Cardiac muscle cell (in vitro differentiated cells and primary cell): ENCODE measurements around the gene CCT8. TPM values are rescaled to one million over a fixed set of nuclear protein-coding genes. Genes with fewer than 3 reads are reported as not detected.
A peak's percentile ranks its signal among the peaks of the same experiment; 100 is the strongest.
"Not testable (repeated sequence)": the region's sequence is repeated elsewhere in the genome, so short reads cannot be mapped to it uniquely, and the experiment has no call there.

Experiments
- DNase-seq, 2 donors: peaks; one replicate each; pipeline versions ENCODE4 v3.0.0 to v3.0.0-alpha.2; 2010 to 2017; ENCODE audit warnings: low read depth in 1 of 2, low spot score in 1 of 2
- H3K27ac ChIP-seq: fragments of 200-600 bp; sonication (generic); 2 replicates; pipeline ENCODE4 v1.5.1; 2016
- H3K27me3 ChIP-seq: fragments of 200-600 bp; sonication (generic); 2 replicates; pipeline ENCODE4 v1.6.0; 2016; ENCODE audit warnings: control low read depth
- H3K36me3 ChIP-seq: fragments of 200-600 bp; sonication (generic); 2 replicates; pipeline ENCODE4 v1.5.1; 2016; ENCODE audit warnings: control low read depth
- H3K4me1 ChIP-seq: fragments of 200-600 bp; sonication (generic); 2 replicates; pipeline ENCODE4 v1.8.1; 2017; ENCODE audit warnings: low read depth, mild to moderate bottlenecking, mixed run types
- H3K4me3 ChIP-seq: fragments of 200-600 bp; sonication (generic); 2 replicates; pipeline ENCODE4 v1.5.1; 2016; ENCODE audit warnings: mild to moderate bottlenecking
- H3K9me3 ChIP-seq: fragments of 200-600 bp; sonication (generic); 2 replicates; pipeline ENCODE4 v1.5.1; 2017; ENCODE audit warnings: low read depth, mild to moderate bottlenecking, control low read depth
- polyA plus RNA-seq: library from polyadenylated mRNA; unstranded; fragments of >200 nt; fragmentation: Nextera tagmentation; extraction: Ambion mirVana; gene quantifications from 2 replicates; pipeline ENCODE4 v1.2.1, GENCODE V29; 2016
- total RNA-seq: library from RNA; depleted of rRNA; stranded (reverse); fragments of >200 nt; gene quantifications from 2 replicates; pipeline ENCODE4 v1.2.3, GENCODE V29; 2016
- TF ChIP-seq, protein P1 (sequence below): IDR thresholded peaks from 2 replicates; pipeline ENCODE4 v1.5.1; 2012; ENCODE audit warnings: low read depth, mild to moderate bottlenecking, low read length

The CCT8 gene
- total and polyA plus RNA-seq, 2 experiments from 2014 or later, result 147 to 216 TPM

DNA sequence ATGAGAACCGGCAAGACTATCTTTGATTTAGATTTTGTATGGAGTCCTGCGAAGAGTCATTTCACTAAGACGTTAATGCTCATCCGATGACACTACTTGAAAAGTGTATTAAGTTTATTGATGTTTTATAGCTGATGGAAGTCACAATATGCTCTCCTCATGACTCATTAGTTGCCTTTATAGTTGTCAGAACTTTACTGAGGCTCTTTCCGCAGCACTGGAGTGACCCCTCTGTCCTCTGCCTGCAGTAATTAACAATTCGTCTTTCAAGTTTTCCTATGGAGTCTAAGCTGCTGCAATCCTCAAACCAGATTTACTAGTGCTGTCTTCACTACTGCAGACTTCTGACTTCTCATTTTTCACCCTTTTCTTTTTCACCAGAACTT, 48.1 kb downstream of the CCT8 start:
- peak; percentile 5 to 15 for DNase-seq
- TF ChIP-seq, protein P1, sequence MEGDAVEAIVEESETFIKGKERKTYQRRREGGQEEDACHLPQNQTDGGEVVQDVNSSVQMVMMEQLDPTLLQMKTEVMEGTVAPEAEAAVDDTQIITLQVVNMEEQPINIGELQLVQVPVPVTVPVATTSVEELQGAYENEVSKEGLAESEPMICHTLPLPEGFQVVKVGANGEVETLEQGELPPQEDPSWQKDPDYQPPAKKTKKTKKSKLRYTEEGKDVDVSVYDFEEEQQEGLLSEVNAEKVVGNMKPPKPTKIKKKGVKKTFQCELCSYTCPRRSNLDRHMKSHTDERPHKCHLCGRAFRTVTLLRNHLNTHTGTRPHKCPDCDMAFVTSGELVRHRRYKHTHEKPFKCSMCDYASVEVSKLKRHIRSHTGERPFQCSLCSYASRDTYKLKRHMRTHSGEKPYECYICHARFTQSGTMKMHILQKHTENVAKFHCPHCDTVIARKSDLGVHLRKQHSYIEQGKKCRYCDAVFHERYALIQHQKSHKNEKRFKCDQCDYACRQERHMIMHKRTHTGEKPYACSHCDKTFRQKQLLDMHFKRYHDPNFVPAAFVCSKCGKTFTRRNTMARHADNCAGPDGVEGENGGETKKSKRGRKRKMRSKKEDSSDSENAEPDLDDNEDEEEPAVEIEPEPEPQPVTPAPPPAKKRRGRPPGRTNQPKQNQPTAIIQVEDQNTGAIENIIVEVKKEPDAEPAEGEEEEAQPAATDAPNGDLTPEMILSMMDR, result no peak
- Histone ChIP-seq H3K4me3 (peak overlapping the region; percentile 81), H3K36me3 (peaks cover 3% of the 10 kb centered on the region), H3K27ac (peak overlapping the region; percentile 100), H3K27me3 (no peaks in the 10 kb centered on the region), H3K4me1 (no peaks in the 10 kb centered on the region), H3K9me3 (no peaks in the 10 kb centered on the region)

DNA sequence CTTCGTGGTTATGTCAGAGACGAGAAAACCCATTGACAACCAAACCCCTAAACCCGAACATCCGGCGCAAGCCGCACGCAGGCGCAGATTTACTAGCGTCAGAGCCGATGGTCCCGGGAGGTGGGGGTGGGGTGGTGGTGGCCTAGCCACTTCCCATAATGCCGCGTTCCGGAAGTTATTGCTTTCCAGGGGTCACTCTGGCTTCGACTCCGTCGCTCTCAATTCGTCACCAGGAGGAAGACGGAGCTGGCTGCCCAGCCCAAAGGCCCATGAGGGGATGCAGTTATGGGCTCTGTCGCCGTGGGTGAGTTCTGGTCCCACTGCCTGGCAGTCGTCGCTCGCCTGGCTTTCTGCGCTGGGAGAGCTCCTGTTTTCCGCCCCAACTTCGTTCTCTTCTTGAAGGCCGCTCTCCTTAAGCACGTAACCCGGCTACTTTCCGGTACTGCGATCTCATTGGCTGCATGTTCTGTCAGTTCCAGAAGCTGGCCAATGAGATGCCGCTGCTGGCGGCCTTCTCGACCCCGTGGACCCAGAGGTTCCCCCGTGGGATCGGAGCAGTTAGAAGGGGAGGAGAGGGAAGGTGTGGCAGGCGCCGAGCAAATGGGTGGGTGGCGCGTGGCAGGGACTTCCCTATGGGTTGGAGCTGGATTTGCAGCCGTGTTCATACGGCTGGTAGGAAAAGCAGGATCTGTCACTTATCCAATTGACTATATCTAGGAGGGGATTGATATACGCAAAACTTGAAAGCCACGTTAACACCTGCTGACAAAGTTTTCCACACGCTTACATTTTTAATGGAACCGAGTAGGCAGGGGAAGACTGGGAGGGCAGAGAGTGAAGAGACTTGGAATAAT, 48.7 kb downstream of the CCT8 start, which contains the start of gene USP16:
Gene USP16, plus strand, starts transcription at position 195 of the 854 bp plus-strand sequence. CDS start 3,246 bp downstream, outside the sequence.
- Histone ChIP-seq H3K27me3 (no peaks in the 10 kb centered on the region), H3K36me3 (no peaks in the 10 kb centered on the region), H3K4me3 (peak within 1 kb of the TSS; percentile 81), H3K27ac (peak within 1 kb of the TSS; percentile 100), H3K4me1 (no peaks in the 10 kb centered on the region), H3K9me3 (no peaks in the 10 kb centered on the region)
- peak; percentile 96 to 100 for DNase-seq
- TF ChIP-seq, protein P1, result no peak

DNA sequence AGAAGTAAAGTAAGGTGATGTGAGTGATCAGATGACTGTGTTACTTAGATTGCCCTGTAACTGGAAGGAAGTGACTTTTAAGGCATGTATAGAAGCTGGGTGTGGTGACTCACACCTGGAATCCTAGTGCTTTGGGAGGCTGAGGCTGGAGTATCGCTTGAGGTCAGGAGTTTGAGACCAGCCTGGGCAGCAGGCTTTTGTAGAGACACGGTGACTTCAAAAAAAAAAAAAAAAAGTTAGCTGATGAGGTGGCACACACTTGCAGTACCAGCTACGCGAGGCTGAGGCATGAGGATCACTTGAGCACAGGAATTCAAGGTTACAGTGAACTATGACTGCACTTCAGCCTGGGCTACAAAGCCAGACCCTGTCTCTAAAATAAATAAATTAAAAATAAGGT, 51.3 kb downstream of the CCT8 start:
- no peaks in the 10 kb centered on the region for H3K36me3 ChIP-seq
- no peak overlapping the region for H3K4me3 ChIP-seq
- no peak overlapping the region for H3K27ac ChIP-seq
- TF ChIP-seq, protein P1, result no peak
- H3K27me3 ChIP-seq, result no peaks in the 10 kb centered on the region
- no peaks in the 10 kb centered on the region for H3K4me1 ChIP-seq
- no peak for DNase-seq
- H3K9me3 ChIP-seq, result no peaks in the 10 kb centered on the region

DNA sequence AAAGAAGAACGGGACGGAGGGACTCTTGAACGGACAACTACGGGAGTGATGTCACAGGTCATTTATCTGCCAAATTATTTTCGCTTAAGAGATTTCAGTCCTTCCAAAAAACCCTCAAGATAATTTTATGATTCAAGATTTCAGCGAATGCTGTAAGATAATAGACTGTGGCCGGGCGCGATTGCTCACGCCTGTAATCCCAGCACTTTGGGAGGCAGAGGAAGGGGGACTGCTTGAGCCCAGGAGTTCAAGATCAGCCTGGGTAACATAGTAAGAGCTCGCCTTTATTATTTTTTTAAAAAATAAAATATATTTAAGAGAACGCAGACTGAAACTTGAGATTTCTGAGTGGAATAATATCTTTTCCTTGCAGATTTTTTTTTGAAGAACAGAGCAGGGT, 54.9 kb downstream of the CCT8 start:
- TF ChIP-seq, protein P1, result no peak
- peak overlapping the region; percentile 60 for H3K4me3 ChIP-seq
- no peaks in the 10 kb centered on the region for H3K36me3 ChIP-seq
- H3K27me3 ChIP-seq, result no peaks in the 10 kb centered on the region
- H3K4me1 ChIP-seq, result no peaks in the 10 kb centered on the region
- H3K9me3 ChIP-seq, result no peaks in the 10 kb centered on the region
- peak in 1 of 2 donors; percentile 49 for DNase-seq
- no peak overlapping the region for H3K27ac ChIP-seq

DNA sequence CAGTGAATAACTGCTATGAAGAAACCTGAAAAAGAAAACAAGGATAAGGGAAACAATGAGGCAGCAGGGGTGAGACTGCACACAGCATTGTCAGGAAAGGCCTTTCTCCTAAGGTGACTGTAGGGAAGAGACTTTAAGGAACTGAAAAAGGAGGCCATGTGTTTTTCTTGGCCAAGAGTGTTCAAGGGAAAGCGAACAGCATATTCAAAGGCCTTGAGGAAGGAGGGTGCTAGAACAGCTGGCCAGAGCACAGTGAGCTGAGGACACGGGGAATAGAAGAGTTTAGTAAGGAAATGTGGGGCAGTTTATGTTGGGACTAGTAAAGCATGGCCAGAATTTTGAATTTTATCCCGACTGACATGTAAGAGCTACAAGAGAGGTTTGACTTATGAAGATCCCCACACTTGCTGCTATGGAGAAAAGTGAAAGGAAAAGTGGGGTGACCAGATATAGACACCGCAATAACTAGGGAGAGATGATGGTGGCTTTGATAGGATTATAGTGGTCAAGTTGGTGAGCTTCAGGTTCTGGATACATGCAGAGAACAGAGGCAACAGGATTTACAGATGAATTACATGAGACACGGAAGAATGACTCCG, 55.7 kb downstream of the CCT8 start:
- peak in 1 of 2 donors; percentile 9 for DNase-seq
- Histone ChIP-seq H3K9me3 (no peaks in the 10 kb centered on the region), H3K27ac (no peak overlapping the region), H3K4me3 (no peak overlapping the region), H3K27me3 (no peaks in the 10 kb centered on the region), H3K4me1 (no peaks in the 10 kb centered on the region), H3K36me3 (no peaks in the 10 kb centered on the region)
- TF ChIP-seq, protein P1, result no peak

DNA sequence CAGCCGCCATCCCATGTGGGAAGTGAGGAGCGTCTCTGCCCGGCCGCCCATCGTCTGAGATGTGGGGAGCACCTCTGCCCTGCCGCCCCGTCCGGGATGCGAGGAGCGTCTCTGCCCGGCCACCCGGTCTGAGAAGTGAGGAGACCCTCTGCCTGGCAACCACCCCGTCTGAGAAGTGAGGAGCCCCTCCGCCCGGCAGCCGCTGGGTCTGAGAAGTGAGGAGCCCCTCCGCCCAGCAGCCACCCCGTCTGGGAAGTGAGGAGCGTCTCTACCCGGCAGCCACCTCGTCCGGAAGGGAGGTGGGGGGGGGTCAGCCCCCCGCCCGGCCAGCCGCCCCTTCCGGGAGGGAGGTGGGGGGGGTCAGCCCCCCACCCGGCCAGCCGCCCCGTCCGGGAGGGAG, 62.2 kb downstream of the CCT8 start:
- not testable (repeated sequence) for H3K4me1 ChIP-seq, H3K4me3 ChIP-seq, H3K9me3 ChIP-seq, H3K36me3 ChIP-seq, H3K27me3 ChIP-seq, DNase-seq, H3K27ac ChIP-seq
